GM20000 (cell line): ENCODE results near the gene C1orf74.

ENCODE experiments used
- DNase-seq: peaks from one replicate; pipeline ENCODE4 v3.0.0; 2012; ENCODE audit warnings: low spot score
- CTCF ChIP-seq: IDR thresholded peaks from 2 replicates; pipeline ENCODE4 v1.5.1; 2012; ENCODE audit warnings: mild to moderate bottlenecking, control low read depth; ENCODE audit errors: extremely low read depth, missing control alignments

Gene C1orf74

DNA sequence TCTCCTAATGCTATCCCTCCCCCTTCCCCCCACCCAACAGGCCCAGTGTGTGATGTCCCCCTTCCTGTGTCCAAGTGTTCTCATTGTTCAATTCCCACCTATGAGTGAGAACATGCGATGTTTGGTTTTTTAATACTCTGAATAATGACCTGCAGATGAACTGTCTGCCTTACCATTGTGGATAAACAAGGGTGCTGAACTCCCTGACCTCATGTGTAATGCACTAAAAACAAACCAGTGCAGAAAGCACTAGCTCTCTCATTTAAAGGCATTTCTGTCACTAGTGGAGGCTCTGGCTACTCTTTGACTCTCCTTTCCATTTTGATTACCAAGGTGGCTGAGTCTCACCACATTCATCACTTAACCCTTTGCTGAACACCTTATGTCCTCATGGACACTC, 51.6 kb downstream of the C1orf74 start:
- no peak for TF ChIP-seq CTCF

DNA sequence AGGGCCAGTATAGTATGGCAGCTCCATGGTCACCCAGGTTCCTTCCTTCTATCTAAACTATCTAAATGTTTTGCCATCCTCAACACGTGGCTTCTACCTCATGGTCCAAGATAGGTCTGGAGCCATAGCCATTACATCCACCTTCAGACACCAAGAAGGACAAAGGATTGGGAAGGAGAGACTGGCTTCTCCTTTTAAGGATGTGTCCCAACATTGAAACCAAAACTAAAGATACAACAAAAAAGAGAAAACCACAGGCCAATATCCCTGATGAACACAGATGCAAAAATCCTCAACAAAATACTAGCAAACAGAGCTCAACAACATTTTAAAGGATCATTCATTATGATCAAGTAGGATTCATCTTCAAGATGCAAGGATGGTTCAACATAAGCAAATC, 54.9 kb downstream of the C1orf74 start:
- DNase-seq = no peak
- no peak for TF ChIP-seq CTCF

More for the DNA sequence above, 51.6 kb downstream of the C1orf74 start:
- DNase-seq = no peak
